Prostate gland (tissue), 2 donors: ENCODE results near the gene ABCA6.

ENCODE experiments used
- CTCF ChIP-seq, 4 experiments: fragments of 200-600 bp in 2 of 4; fragments of 450-650 bp in 2 of 4; sonication (generic) in 2 of 4; IDR thresholded peaks; 1 replicate in 3 of 4; 2 replicates in 1 of 4; pipeline ENCODE4 v1.5.1; 2016 to 2019; ENCODE audit warnings: antibody characterized with exemption in 4 of 4, mild to moderate bottlenecking in 2 of 4, moderate library complexity in 2 of 4
- POLR2A ChIP-seq: fragments of 450-650 bp; IDR thresholded peaks from one replicate; pipeline ENCODE4 v1.6.1; 2016; ENCODE audit warnings: antibody characterized with exemption, mild to moderate bottlenecking

DNA sequence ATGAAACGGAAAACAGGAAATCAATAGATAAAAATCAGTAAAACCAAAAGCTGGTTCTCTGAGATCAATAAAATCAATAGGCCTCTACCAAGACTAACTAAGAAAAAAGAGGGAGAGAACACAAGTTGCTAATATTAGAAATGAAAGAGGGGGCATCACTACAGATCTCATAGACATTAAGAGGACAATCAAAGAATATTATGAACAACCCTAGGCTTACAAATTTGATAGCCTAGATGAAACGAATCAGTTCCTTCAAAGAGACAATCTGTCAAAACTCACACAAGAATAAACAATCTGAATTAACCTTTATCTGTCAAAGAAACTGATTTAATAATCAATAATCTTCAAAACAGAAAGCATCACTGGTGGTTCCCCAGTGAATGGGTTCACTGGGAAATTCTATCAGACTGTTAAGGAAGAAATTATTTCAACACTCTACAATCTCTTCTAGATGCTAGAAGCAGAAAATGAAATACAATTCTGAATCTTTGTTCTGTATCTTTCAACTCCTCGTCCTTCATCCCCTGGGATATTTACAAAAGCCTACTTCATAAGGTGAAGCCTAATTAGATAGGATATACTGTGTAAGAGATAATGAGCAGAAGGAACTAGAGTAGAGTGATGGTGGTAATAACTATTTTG, 85.4 kb downstream of the ABCA6 start:
- TF ChIP-seq POLR2A (no peak), CTCF (IDR thresholded peaks at IDR 0.05) (no peak)
